ENCODE data around the gene ACCS. TPM values are rescaled to one million over a fixed set of nuclear protein-coding genes. Genes with fewer than 3 reads are reported as not detected.

The ACCS gene
- total and polyA plus RNA-seq, 9 of the 15 experiments (the other 6 are each of a cell fraction or from before 2014, with no cell fraction given): 4.2 to 25.9 (median 16.3) TPM

DNA sequence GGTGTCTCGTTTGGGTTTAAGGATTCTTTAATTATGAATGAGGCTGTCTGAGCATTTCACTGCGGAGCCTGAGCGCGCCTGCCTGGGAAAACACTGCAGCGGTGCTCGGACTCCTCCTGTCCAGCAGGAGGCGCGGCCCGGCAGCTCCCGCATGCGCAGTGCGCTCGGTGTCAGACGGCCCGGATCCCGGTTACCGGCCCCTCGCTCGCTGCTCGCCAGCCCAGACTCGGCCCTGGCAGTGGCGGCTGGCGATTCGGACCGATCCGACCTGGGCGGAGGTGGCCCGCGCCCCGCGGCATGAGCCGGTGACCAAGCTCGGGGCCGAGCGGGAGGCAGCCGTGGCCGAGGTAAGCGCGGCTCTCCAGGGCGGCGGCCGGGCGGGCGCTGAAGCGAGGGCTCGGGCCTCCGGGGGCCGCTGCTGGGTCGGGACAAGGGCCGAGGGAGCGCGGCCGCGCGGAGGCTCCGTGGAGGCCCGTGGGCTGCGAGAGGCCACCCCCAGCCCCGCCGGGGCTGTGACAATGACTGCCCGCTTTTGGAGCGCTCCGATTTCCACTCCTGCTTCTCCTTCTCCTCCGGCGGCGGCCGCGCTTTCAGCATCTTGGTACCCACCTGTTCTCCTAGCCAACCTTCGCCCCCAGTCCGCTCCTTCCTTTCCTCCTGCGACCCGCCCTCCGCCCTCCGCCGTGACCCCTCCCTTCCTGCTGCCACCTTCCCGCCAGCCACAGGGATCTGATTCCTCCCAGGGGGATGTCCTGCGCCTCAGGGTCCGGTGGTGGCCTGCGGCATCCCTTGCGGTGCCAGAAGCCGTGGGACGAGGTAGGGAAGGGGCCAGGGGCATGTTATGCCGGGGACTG is 29.7 kb downstream of the ACCS start, which contains the start of gene EXT2 (continued):
- TF ChIP-seq, protein P1, sequence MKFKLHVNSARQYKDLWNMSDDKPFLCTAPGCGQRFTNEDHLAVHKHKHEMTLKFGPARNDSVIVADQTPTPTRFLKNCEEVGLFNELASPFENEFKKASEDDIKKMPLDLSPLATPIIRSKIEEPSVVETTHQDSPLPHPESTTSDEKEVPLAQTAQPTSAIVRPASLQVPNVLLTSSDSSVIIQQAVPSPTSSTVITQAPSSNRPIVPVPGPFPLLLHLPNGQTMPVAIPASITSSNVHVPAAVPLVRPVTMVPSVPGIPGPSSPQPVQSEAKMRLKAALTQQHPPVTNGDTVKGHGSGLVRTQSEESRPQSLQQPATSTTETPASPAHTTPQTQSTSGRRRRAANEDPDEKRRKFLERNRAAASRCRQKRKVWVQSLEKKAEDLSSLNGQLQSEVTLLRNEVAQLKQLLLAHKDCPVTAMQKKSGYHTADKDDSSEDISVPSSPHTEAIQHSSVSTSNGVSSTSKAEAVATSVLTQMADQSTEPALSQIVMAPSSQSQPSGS (CRISPR knock-in tag; IDR thresholded peaks at IDR 0.05): no peak
- no peak for TF ChIP-seq POU5F1 (IDR thresholded peaks at IDR 0.05; ENCODE audit: borderline replicate concordance, low read depth, low read length, partially characterized antibody)
- TF ChIP-seq ERF (CRISPR knock-in tag; IDR thresholded peaks at IDR 0.05): 0 out of 2 replicates have a peak, but pooled peaks have one; percentile 23
- no peak for TF ChIP-seq STAT5A (IDR thresholded peaks at IDR 0.05; ENCODE audit: borderline replicate concordance, low read length)
- no peak for TF ChIP-seq CLOCK (CRISPR knock-in tag; IDR thresholded peaks at IDR 0.05; ENCODE audit: borderline replicate concordance)
- TF ChIP-seq POLR2B (IDR thresholded peaks at IDR 0.05; ENCODE audit: low read depth, partially characterized antibody): no peak
- no peak for TF ChIP-seq SAFB (IDR thresholded peaks at IDR 0.05; ENCODE audit: borderline replicate concordance, low read depth, low read length)
- TF ChIP-seq NFIX (CRISPR knock-in tag; IDR thresholded peaks at IDR 0.05; ENCODE audit: low read depth): no peak
- no peak for TF ChIP-seq FOXA3 (CRISPR knock-in tag; conservative IDR thresholded peaks at IDR 0.05 in 1 of 2, IDR thresholded peaks at IDR 0.05 in 1 of 2)
- no peak for TF ChIP-seq AFF1 (IDR thresholded peaks at IDR 0.05; ENCODE audit: low read depth in 1 of 2, partially characterized antibody in 2 of 2)
- no peak for TF ChIP-seq NR1H2 (CRISPR knock-in tag; IDR thresholded peaks at IDR 0.05)
- TF ChIP-seq, protein P2, sequence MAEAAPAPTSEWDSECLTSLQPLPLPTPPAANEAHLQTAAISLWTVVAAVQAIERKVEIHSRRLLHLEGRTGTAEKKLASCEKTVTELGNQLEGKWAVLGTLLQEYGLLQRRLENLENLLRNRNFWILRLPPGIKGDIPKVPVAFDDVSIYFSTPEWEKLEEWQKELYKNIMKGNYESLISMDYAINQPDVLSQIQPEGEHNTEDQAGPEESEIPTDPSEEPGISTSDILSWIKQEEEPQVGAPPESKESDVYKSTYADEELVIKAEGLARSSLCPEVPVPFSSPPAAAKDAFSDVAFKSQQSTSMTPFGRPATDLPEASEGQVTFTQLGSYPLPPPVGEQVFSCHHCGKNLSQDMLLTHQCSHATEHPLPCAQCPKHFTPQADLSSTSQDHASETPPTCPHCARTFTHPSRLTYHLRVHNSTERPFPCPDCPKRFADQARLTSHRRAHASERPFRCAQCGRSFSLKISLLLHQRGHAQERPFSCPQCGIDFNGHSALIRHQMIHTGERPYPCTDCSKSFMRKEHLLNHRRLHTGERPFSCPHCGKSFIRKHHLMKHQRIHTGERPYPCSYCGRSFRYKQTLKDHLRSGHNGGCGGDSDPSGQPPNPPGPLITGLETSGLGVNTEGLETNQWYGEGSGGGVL (CRISPR knock-in tag; IDR thresholded peaks at IDR 0.05): no peak
- no peak for TF ChIP-seq HIVEP1 (CRISPR knock-in tag; IDR thresholded peaks at IDR 0.05)
- TF ChIP-seq TAF1 (IDR thresholded peaks at IDR 0.05; ENCODE audit: control insufficient read depth, extremely low read depth, insufficient read depth, low read length, severe bottlenecking): peak; percentile 31
- TF ChIP-seq RFX7 (CRISPR knock-in tag; IDR thresholded peaks at IDR 0.05): no peak
- no peak for TF ChIP-seq ZNF12 (CRISPR knock-in tag; IDR thresholded peaks at IDR 0.05)
